GM21786 (cell line): ENCODE results near the gene BLM.
A peak's percentile ranks its signal among the peaks of the same experiment; 100 is the strongest.

ENCODE experiments used
- ATAC-seq: cut with Tn5 transposase; IDR thresholded peaks from one replicate; pipeline ENCODE4 v1.9.1; 2021; ENCODE audit not compliant: unreplicated experiment

Gene BLM

DNA sequence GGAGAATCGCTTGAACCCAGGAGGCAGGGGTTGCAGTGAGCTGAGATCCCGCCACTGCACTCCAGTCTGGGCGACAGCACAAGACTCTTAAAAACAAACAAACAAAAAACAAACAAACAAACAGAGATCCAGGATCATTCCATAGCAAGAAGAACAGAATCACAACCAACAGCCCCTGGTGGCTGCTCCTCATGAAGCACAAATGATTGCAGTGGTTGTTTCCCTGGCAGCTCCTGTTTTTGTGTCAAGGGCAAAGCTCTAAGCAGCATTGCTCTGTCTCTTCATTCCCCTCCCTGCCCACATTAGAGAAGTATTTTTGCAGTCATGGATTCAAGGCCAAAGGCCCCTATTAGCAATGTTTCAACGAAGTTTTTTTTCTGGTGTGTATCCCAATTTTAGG lies 25.8 kb upstream of the BLM start:
- ATAC-seq = no peak

- ATAC-seq = peak; percentile 70
These were observed 25.0 kb upstream of the BLM start for GRCh38 chr15:90691982-90692773.

- ATAC-seq = no peak
These were observed 22.2 kb upstream of the BLM start for GRCh38 chr15:90694987-90695386.

GRCh38 chr15:90697175-90697574 lies 20.0 kb upstream of the BLM start:
- no peak for ATAC-seq

DNA sequence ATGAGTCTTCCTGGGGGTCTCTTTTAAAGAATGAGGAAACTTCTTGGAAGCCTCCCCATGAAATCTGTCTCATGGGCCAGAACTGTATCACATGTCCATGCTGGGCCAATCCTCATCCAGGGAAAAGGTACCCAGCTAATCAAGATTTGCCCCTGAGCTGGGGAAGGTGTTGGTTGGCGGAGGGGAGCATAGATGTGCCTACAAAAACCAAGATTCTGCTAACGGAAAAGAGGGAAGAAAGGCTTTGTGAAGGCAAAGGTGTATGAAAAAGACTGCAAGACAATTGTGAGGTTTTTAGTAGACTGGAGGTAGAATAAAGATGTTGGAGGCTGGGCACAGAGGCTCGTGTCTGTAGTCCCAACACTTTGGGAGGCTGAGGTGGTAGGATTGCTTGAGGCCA lies 18.5 kb upstream of the BLM start:
- no peak for ATAC-seq

DNA sequence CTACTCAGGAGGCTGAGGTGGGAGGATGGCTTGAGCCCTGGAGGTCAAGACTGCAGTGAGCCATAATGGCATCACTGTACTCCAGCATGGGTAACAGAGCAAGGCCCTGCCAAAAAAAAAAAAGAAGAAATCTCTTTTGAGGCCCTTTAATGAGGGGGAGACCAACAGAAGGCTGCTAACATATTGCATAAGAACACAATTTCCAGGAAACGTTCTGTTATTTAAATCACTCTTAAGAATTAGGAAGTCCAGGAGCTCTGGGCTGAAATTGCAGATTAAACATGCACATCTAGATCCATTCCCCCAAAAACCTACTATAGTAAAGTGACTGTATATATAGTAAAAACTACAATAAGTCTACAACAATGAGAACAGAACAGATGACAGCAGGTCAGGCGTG lies 16.1 kb upstream of the BLM start:
- ATAC-seq = no peak

- ATAC-seq = no peak
These were observed 15.1 kb upstream of the BLM start for GRCh38 chr15:90701880-90702630.

DNA sequence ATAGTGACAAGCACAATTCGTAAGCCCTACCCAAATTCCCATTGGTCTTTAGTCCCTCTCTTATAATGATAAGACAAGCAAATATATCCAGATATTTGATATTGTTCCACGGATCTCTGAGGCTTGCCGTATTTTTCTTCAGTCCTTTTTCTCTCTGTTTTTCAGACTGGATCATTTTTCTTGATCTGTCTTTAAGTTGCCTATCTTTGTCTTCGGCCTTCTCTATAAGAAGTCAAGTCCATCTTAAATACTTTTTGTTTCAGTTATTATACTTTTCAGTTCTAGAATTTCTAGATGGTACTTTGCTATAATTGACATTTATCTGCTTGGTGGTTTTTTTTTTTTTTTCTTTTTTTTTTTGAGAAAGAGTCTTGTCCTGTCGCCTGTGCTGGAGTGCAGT lies 13.7 kb upstream of the BLM start:
- ATAC-seq = no peak

DNA sequence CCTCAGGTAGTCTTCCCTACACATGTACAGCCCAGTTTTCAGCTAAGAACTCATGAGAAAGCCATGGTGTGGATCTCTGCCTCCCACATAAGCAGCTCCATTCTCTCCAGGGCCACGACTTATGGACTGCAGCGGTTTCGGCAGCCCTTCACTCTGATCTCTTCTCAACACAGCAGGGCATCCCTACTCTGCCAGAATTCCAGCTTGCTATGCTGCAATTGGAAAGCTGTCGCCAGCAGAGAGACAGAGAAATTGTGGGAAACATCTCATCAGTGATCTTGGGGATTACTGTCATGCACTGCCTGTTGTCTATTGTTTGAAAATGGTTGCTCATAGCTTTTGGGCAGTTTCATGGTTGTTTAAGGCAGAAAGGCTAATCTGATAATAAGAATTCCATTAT lies 11.9 kb upstream of the BLM start:
- ATAC-seq = no peak

DNA sequence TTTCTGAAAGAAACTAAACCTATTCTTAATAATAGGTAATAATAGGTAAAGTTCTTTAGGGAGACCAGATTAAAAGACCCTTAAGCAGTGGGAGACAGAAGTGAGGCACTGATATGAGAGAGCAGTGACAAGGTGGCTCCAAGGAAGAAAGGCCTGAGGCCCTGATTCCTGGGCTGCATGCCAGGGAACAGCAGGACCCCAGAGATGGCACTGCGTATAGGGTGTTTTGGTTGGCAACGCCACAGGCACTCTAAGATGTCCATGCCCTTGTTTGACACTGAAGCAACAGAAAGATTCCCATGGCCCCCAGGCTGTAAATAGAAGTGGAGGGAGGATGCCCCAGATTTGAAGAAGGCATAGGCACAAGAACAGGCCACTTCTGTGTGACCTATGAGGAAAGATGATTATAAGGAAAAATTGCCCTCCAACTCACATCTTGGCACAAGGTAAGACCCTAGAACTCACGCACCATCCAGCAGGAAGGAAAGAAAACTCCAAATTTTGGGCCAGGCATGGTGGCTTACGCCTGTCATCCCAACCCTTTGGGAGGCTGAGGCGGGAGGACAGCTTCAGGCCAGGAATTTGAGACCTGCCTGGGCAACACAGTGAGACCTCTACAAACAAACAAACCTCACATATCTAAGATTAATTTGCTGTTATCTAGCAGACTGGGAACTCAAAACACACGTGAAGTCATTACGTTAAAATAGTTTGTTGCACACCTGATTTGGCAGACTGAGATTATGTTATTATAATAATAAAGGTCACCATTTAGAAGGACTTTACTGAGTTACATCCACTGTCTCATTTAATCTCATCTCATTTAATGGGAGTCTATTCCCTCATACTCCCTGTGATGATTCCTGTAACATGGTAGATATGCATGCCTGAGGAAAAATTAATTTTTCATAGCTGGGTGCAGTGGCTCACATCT lies 10.5 kb upstream of the BLM start:
- ATAC-seq = no peak

DNA sequence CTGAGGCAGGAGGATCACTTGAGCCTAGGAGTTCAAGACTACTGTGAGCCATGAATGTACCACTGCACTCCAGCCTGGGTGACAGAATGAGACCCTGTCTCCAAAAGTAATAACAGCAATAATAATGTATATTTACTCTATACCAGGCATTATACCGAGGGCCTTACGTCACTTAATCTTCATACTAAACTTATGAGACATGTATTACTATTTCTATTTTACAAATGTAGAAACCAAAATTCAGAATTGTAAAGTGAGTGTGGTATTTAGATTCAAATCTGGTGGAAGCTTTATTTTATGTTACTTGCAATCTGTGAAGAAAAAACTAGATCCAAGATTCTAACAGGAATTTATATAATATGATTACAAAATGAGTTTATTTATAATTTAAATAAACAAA lies 9.7 kb upstream of the BLM start:
- ATAC-seq = no peak

GRCh38 chr15:90708516-90708915 lies 8.6 kb upstream of the BLM start:
- ATAC-seq = no peak

- no peak for ATAC-seq
These were observed 7.9 kb upstream of the BLM start for GRCh38 chr15:90709278-90709677.

- ATAC-seq = no peak
These were observed 6.6 kb upstream of the BLM start for GRCh38 chr15:90710436-90711027.

GRCh38 chr15:90711418-90711824 lies 5.7 kb upstream of the BLM start:
- no peak for ATAC-seq

DNA sequence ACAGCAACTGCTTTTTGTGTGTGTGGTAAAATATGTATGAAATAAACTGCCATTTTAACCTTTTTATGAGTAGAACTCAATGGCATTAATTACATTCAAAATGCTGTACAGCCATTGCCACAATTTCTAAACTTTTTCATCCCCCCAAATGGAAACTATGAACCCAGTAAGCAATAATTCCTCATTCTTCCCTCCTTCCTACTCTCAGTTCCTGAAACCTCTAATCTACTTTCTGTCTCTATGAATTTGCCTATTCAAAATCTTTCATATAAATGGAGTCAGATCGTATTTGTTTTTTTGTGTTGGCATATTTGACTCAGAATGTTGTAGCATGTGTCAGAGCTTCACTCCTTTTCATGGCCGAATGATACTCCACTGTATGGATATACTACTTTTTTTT lies 5.3 kb upstream of the BLM start:
- no peak for ATAC-seq

GRCh38 chr15:90713081-90713480 lies 4.1 kb upstream of the BLM start:
- no peak for ATAC-seq

DNA sequence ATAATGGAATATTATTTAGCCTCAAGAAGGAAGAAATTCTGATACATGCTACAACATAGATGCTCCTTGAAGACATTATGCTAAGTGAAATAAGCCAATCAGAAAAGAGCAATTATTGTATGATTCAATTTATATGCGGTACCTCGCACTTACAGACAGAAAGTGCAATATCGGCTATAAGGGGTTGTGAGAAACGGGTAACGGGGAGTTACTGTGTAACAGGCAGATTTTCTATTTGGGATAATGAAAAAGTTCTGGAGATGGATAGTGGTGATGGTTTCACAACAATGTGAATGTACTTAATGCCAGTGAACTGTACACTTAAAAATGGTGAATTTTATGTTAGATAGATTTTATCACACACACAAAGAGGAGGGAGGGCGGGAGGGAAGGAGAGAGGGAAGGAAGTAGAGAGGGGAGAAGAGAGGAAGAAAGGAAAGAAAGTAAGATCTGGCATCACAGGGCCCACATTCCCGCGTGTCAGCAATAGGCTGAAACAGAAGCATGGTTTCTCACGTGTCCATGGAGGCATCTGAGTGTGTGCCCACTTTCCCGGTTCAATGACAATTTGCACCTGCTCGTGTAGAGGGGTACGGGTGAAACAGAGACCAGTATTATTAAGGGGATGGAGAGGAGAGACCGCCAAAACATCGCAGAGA lies 700 bp upstream of the BLM start:
- ATAC-seq = no peak

GRCh38 chr15:90718232-90718631 lies 1.1 kb downstream of the BLM start:
- no peak for ATAC-seq

- ATAC-seq = no peak
These were observed 3.0 kb downstream of the BLM start for GRCh38 chr15:90720131-90720530.

GRCh38 chr15:90729261-90729660 lies 12.1 kb downstream of the BLM start:
- no peak for ATAC-seq
